Measurements from ENCODE around the gene EXOC8.

The EXOC8 gene, protein sequence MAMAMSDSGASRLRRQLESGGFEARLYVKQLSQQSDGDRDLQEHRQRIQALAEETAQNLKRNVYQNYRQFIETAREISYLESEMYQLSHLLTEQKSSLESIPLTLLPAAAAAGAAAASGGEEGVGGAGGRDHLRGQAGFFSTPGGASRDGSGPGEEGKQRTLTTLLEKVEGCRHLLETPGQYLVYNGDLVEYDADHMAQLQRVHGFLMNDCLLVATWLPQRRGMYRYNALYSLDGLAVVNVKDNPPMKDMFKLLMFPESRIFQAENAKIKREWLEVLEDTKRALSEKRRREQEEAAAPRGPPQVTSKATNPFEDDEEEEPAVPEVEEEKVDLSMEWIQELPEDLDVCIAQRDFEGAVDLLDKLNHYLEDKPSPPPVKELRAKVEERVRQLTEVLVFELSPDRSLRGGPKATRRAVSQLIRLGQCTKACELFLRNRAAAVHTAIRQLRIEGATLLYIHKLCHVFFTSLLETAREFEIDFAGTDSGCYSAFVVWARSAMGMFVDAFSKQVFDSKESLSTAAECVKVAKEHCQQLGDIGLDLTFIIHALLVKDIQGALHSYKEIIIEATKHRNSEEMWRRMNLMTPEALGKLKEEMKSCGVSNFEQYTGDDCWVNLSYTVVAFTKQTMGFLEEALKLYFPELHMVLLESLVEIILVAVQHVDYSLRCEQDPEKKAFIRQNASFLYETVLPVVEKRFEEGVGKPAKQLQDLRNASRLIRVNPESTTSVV

DNA sequence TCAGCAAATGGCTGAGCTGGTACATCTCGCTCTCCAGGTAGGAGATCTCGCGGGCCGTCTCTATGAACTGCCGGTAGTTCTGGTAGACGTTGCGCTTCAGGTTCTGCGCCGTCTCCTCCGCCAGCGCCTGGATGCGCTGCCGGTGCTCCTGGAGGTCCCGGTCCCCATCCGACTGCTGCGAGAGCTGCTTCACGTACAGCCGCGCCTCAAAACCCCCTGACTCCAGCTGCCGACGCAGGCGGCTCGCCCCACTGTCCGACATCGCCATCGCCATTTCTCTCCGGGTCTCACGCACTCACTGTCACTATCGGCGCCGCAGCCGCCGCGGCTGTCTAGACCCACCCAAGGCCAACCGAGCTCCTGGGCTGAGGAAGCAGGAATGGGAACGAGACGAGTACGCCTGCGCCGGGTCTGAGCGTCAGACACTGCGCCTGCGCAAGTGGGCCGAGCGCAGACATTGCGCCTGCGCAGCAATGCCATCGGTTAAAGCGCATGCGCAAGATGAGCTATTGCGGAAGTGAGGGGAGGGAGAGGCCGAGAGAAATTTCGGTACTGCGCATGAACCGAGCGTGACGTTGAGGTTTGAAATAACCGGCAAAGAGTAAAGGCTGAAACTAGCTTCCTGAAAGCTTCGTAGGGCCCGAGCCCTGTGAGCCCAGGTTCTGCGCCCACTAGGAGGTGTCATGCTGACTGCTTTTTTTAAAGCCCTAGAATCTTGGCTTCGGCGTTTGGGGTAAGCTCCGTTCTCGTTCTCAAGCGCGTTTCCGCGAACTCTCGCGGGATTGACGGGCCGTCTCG, at the start of gene EXOC8:
TSS of gene EXOC8 (minus strand) at position 381 of the 798 bp plus-strand sequence. CDS start at position 274, 107 bp downstream.
- Histone ChIP-seq H3K27ac (ENCODE audit: low read length) (peak within 1 kb of the TSS; percentile 99), H3K4me3 (ENCODE audit: low read depth in 1 of 2, low read length in 2 of 2) (peak within 1 kb of the TSS; percentile 84 to 96), H3K4me1 (ENCODE audit: control insufficient read depth in 1 of 2, insufficient read depth in 2 of 2, low read length in 2 of 2) (peaks cover 34 to 60% of the 10 kb centered on the region in 2 donors), H3K36me3 (ENCODE audit: control insufficient read depth in 1 of 2, insufficient read depth in 2 of 2, low read length in 2 of 2) (peaks cover 0 to 8% of the 10 kb centered on the region in 2 donors), H3K27me3 (ENCODE audit: low read depth, low read length) (no peaks in the 10 kb centered on the region), H3K9me3 (ENCODE audit: control insufficient read depth in 1 of 2, low read length in 2 of 2) (no peaks in the 10 kb centered on the region)

GRCh38 chr1:231386466-231386865, 48.8 kb upstream of the EXOC8 start:
- no peaks in the 10 kb centered on the region for H3K9me3 ChIP-seq (ENCODE audit: control insufficient read depth in 1 of 2, low read length in 2 of 2)
- H3K4me1 ChIP-seq (ENCODE audit: control insufficient read depth in 1 of 2, insufficient read depth in 2 of 2, low read length in 2 of 2): peaks cover 0 to 23% of the 10 kb centered on the region in 2 donors
- no peak overlapping the region for H3K27ac ChIP-seq (ENCODE audit: low read length)
- H3K36me3 ChIP-seq (ENCODE audit: control insufficient read depth in 1 of 2, insufficient read depth in 2 of 2, low read length in 2 of 2): no peaks in the 10 kb centered on the region
- H3K4me3 ChIP-seq (ENCODE audit: low read depth in 1 of 2, low read length in 2 of 2): no peak overlapping the region
- H3K27me3 ChIP-seq (ENCODE audit: low read depth, low read length): no peaks in the 10 kb centered on the region

DNA sequence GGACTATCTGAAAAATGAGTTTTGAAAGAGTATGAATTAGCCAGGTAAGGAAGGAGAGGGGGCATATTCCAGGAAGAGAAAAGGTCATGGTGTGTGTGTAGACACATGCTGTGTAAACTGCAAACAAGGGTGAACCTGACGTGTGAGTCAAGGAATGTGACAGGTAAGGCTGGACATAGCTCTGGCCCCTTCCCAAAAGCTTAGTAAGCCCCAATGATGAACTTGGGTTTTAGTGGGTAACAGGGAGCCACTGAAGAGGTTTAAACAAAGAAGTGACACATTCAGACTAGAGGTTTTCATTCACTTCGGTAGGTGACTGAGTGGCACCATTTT, 47.7 kb upstream of the EXOC8 start:
- Histone ChIP-seq H3K4me1 (ENCODE audit: control insufficient read depth in 1 of 2, insufficient read depth in 2 of 2, low read length in 2 of 2) (peaks cover 0 to 24% of the 10 kb centered on the region in 2 donors), H3K9me3 (ENCODE audit: control insufficient read depth in 1 of 2, low read length in 2 of 2) (no peaks in the 10 kb centered on the region), H3K36me3 (ENCODE audit: control insufficient read depth in 1 of 2, insufficient read depth in 2 of 2, low read length in 2 of 2) (no peaks in the 10 kb centered on the region), H3K27ac (ENCODE audit: low read length) (no peak overlapping the region), H3K4me3 (ENCODE audit: low read depth in 1 of 2, low read length in 2 of 2) (no peak overlapping the region), H3K27me3 (ENCODE audit: low read depth, low read length) (no peaks in the 10 kb centered on the region)

DNA sequence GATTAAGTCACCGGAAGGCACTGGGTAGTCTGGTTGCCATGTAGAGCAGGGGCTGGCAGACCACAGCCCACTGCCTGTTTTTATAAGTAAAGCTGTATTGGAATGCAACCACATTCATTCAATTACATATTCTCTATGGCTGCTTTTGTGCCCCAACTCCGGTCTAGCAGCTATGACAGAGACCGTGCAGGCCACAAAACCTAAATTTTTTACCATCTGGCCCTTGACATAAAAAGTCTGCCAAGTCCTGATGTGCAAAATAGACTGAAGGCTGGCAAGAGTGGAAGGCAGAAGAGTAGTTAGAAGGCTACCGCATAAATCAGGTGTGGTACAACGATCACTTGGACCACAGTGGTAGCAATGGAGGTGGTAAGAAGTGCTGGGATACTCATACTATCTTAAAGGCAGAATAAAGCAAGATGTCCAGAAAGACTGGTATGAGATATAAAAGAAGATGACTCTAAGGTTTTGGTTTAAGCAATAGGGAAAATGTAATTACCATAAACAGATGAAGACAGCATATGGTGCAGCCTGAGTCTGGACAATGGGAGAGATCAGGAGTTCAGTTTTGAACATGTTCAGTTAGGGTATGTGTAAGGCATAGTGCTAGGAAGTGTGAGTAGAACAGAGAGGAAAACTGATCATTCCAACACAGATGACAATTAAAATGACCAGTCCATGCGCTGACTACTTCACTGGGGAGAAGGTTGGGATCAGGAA, 47.2 kb upstream of the EXOC8 start:
- no peaks in the 10 kb centered on the region for H3K27me3 ChIP-seq (ENCODE audit: low read depth, low read length)
- no peaks in the 10 kb centered on the region for H3K9me3 ChIP-seq (ENCODE audit: control insufficient read depth in 1 of 2, low read length in 2 of 2)
- H3K36me3 ChIP-seq (ENCODE audit: control insufficient read depth in 1 of 2, insufficient read depth in 2 of 2, low read length in 2 of 2): no peaks in the 10 kb centered on the region
- H3K4me3 ChIP-seq (ENCODE audit: low read depth in 1 of 2, low read length in 2 of 2): no peak overlapping the region
- no peak overlapping the region for H3K27ac ChIP-seq (ENCODE audit: low read length)
- peaks cover 0 to 24% of the 10 kb centered on the region in 2 donors for H3K4me1 ChIP-seq (ENCODE audit: control insufficient read depth in 1 of 2, insufficient read depth in 2 of 2, low read length in 2 of 2)

DNA sequence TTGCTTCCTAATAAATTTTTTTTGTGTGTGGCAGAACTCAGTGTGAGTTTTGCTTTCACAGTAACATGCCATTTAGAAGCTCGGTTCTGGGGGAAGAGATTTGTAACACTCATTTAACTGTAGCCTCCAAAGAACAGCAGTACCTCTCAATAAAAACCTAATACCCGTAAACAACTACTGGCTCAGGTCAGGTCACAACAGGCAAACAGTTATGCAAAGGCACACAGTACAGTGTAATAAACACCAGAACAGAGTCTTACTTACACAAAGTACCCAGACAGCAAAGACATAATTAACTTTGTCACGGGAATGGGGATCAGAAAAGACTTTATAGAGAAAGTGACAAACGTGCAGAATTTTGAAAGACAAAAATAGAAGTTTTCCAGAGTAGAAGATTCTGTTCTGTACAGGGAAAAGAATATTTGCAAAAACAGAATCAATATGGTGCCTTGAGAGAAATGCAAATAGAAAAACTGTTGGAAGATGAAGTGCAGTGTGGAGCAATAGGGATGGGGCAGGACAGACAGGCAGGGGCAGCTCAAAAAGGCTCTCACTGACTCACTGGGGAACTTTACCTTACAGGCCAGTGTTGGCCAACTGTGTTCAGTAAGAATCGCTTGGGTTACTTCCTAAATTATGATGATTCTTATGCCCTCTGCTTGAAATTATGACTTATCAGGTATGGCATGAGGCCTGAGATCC, 45.7 kb upstream of the EXOC8 start:
- no peak overlapping the region for H3K27ac ChIP-seq (ENCODE audit: low read length)
- H3K4me1 ChIP-seq (ENCODE audit: control insufficient read depth in 1 of 2, insufficient read depth in 2 of 2, low read length in 2 of 2): peaks cover 0 to 27% of the 10 kb centered on the region in 2 donors
- no peaks in the 10 kb centered on the region for H3K27me3 ChIP-seq (ENCODE audit: low read depth, low read length)
- no peak overlapping the region for H3K4me3 ChIP-seq (ENCODE audit: low read depth in 1 of 2, low read length in 2 of 2)
- no peaks in the 10 kb centered on the region for H3K36me3 ChIP-seq (ENCODE audit: control insufficient read depth in 1 of 2, insufficient read depth in 2 of 2, low read length in 2 of 2)
- no peaks in the 10 kb centered on the region for H3K9me3 ChIP-seq (ENCODE audit: control insufficient read depth in 1 of 2, low read length in 2 of 2)

- H3K27ac ChIP-seq (ENCODE audit: low read length): no peak overlapping the region
- H3K27me3 ChIP-seq (ENCODE audit: low read depth, low read length): no peaks in the 10 kb centered on the region
- H3K9me3 ChIP-seq (ENCODE audit: control insufficient read depth in 1 of 2, low read length in 2 of 2): no peaks in the 10 kb centered on the region
- no peak overlapping the region for H3K4me3 ChIP-seq (ENCODE audit: low read depth in 1 of 2, low read length in 2 of 2)
- no peaks in the 10 kb centered on the region for H3K36me3 ChIP-seq (ENCODE audit: control insufficient read depth in 1 of 2, insufficient read depth in 2 of 2, low read length in 2 of 2)
- H3K4me1 ChIP-seq (ENCODE audit: control insufficient read depth in 1 of 2, insufficient read depth in 2 of 2, low read length in 2 of 2): peaks cover 0 to 27% of the 10 kb centered on the region in 2 donors
These were observed 44.8 kb upstream of the EXOC8 start for GRCh38 chr1:231382426-231382825.

DNA sequence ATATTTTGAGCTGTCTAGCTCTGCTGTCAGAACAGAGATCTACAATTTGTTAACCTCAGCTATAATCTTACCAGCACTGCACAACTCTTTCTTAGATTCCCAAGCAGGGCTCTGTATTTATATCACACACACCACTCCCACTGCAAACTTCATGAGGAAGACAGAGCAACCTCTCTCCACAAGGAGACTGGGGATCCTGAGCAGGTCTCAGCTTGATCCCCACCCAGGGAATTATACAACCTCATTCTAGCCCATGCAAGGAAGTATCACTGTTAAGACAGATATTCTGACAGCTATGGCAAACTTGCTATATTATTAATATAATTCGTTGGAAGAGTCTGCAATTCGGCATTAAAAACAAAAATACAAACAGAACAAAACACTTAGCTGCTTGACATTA, 44.1 kb upstream of the EXOC8 start:
- no peak overlapping the region for H3K4me3 ChIP-seq (ENCODE audit: low read depth in 1 of 2, low read length in 2 of 2)

DNA sequence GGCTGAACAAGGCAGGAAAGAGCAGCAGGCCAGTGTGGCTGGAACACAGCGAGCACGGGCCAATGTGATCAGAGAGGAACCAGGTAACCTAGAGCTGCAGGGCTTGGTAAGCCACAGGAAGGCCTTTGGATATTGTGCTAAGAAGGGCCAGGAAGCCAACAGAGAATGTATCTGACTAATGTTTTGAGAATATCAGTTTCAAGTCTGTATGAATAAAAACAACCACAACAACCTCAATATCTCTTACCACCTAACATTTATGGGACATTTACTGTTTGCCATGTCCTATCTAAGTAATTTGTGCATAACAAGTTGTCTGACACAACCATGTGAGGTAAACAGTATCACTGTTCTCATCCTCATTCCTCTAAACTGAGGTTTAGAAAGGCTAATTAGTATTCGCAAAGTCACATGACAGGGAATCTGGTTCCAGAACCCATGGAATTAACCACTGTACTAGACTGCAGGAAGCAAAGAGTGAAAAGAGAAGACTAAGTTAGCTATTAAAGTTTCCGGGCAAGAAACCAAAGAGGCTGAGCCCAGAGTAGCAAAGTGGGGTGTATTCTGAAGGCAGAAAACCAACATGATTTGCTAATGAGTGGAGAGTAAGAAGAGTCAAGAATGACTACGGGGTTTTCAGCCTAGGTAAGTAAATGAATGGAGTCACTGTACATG, 39.4 kb upstream of the EXOC8 start:
- no peak overlapping the region for H3K4me3 ChIP-seq (ENCODE audit: low read depth in 1 of 2, low read length in 2 of 2)
- H3K36me3 ChIP-seq (ENCODE audit: control insufficient read depth in 1 of 2, insufficient read depth in 2 of 2, low read length in 2 of 2): no peaks in the 10 kb centered on the region
- peaks cover 0 to 9% of the 10 kb centered on the region in 2 donors for H3K4me1 ChIP-seq (ENCODE audit: control insufficient read depth in 1 of 2, insufficient read depth in 2 of 2, low read length in 2 of 2)

More for the DNA sequence above, 44.1 kb upstream of the EXOC8 start:
- Histone ChIP-seq H3K36me3 (ENCODE audit: control insufficient read depth in 1 of 2, insufficient read depth in 2 of 2, low read length in 2 of 2) (no peaks in the 10 kb centered on the region), H3K9me3 (ENCODE audit: control insufficient read depth in 1 of 2, low read length in 2 of 2) (no peaks in the 10 kb centered on the region), H3K27ac (ENCODE audit: low read length) (no peak overlapping the region), H3K4me1 (ENCODE audit: control insufficient read depth in 1 of 2, insufficient read depth in 2 of 2, low read length in 2 of 2) (peaks cover 0 to 27% of the 10 kb centered on the region in 2 donors), H3K27me3 (ENCODE audit: low read depth, low read length) (no peaks in the 10 kb centered on the region)

GRCh38 chr1:231376101-231376500, 38.4 kb upstream of the EXOC8 start:
- H3K4me1 ChIP-seq (ENCODE audit: control insufficient read depth in 1 of 2, insufficient read depth in 2 of 2, low read length in 2 of 2): peaks cover 0 to 3% of the 10 kb centered on the region in 2 donors
- H3K9me3 ChIP-seq (ENCODE audit: control insufficient read depth in 1 of 2, low read length in 2 of 2): no peaks in the 10 kb centered on the region
- H3K36me3 ChIP-seq (ENCODE audit: control insufficient read depth in 1 of 2, insufficient read depth in 2 of 2, low read length in 2 of 2): no peaks in the 10 kb centered on the region
- H3K27ac ChIP-seq (ENCODE audit: low read length): no peak overlapping the region
- H3K27me3 ChIP-seq (ENCODE audit: low read depth, low read length): no peaks in the 10 kb centered on the region
- no peak overlapping the region for H3K4me3 ChIP-seq (ENCODE audit: low read depth in 1 of 2, low read length in 2 of 2)

More for the DNA sequence above, 39.4 kb upstream of the EXOC8 start:
- no peaks in the 10 kb centered on the region for H3K27me3 ChIP-seq (ENCODE audit: low read depth, low read length)
- H3K27ac ChIP-seq (ENCODE audit: low read length): no peak overlapping the region
- H3K9me3 ChIP-seq (ENCODE audit: control insufficient read depth in 1 of 2, low read length in 2 of 2): no peaks in the 10 kb centered on the region

DNA sequence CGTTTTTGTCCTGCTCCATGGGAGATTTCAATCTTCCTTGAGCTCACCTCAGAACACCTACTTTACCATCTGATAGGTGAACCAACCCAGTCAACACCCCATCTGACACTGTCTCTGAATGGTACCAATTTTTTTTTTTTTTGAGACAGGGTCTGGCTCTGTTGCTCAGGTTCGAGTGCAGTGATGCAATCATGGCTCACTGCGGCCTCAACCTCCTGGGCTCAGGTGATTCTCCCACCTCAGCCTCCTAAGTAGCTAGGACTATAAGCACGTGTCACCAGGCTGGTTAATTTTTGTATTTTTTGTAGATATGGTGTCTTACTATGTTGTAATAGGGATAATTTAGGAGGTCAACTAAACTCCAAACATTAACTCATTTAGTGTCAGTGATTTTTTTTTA, 36.7 kb upstream of the EXOC8 start:
- H3K9me3 ChIP-seq (ENCODE audit: control insufficient read depth in 1 of 2, low read length in 2 of 2): no peaks in the 10 kb centered on the region
- no peak overlapping the region for H3K27ac ChIP-seq (ENCODE audit: low read length)
- peaks cover 0 to 3% of the 10 kb centered on the region in 2 donors for H3K4me1 ChIP-seq (ENCODE audit: control insufficient read depth in 1 of 2, insufficient read depth in 2 of 2, low read length in 2 of 2)
- no peak overlapping the region for H3K4me3 ChIP-seq (ENCODE audit: low read depth in 1 of 2, low read length in 2 of 2)
- H3K36me3 ChIP-seq (ENCODE audit: control insufficient read depth in 1 of 2, insufficient read depth in 2 of 2, low read length in 2 of 2): peaks cover 0 to under 1% of the 10 kb centered on the region in 2 donors
- H3K27me3 ChIP-seq (ENCODE audit: low read depth, low read length): no peaks in the 10 kb centered on the region
